T-helper 22 cell (primary cell): ENCODE results near the gene UGGT2.
"Not testable (repeated sequence)": the region's sequence is repeated elsewhere in the genome, so short reads cannot be mapped to it uniquely, and the experiment has no call there.

ENCODE experiments used
- DNase-seq: peaks from one replicate; pipeline ENCODE4 v3.0.0-alpha.2; 2020; ENCODE audit warnings: low read depth

UGGT2 gene

GRCh38 chr13:96046449-96047126 lies 6.6 kb downstream of the UGGT2 start:
- DNase-seq = not testable (repeated sequence)

GRCh38 chr13:96044238-96044637 lies 9.0 kb downstream of the UGGT2 start:
- DNase-seq = no peak

GRCh38 chr13:96041326-96042110 lies 11.7 kb downstream of the UGGT2 start:
- no peak for DNase-seq

- DNase-seq = no peak
Measured at GRCh38 chr13:96036515-96036914, 16.7 kb downstream of the UGGT2 start.

GRCh38 chr13:96034662-96035061 lies 18.5 kb downstream of the UGGT2 start:
- DNase-seq = no peak

GRCh38 chr13:96033220-96034015 lies 19.8 kb downstream of the UGGT2 start:
- no peak for DNase-seq

GRCh38 chr13:96032717-96033116 lies 20.5 kb downstream of the UGGT2 start:
- DNase-seq = no peak

- DNase-seq = no peak
Measured at GRCh38 chr13:96029002-96029401, 24.2 kb downstream of the UGGT2 start.

- DNase-seq = no peak
Measured at GRCh38 chr13:96027496-96027895, 25.7 kb downstream of the UGGT2 start.

- no peak for DNase-seq
Measured at GRCh38 chr13:96025283-96025682, 27.9 kb downstream of the UGGT2 start.

- DNase-seq = no peak
Measured at GRCh38 chr13:96020931-96021330, 32.3 kb downstream of the UGGT2 start.

- DNase-seq = no peak
Measured at GRCh38 chr13:96020155-96020575, 33.0 kb downstream of the UGGT2 start.

GRCh38 chr13:96018135-96018534 lies 35.1 kb downstream of the UGGT2 start:
- DNase-seq = no peak

- no peak for DNase-seq
Measured at GRCh38 chr13:96011291-96011872, 41.8 kb downstream of the UGGT2 start.

- no peak for DNase-seq
Measured at GRCh38 chr13:96003304-96003703, 49.9 kb downstream of the UGGT2 start.

GRCh38 chr13:96002322-96003131 lies 50.7 kb downstream of the UGGT2 start:
- DNase-seq = no peak

- no peak for DNase-seq
Measured at GRCh38 chr13:96000069-96000468, 53.1 kb downstream of the UGGT2 start.

- DNase-seq = no peak
Measured at GRCh38 chr13:95987841-95988240, 65.4 kb downstream of the UGGT2 start.

GRCh38 chr13:95982144-95982543 lies 71.1 kb downstream of the UGGT2 start:
- DNase-seq = no peak

- not testable (repeated sequence) for DNase-seq
Measured at GRCh38 chr13:95972651-95973050, 80.5 kb downstream of the UGGT2 start.

- no peak for DNase-seq
Measured at GRCh38 chr13:95970878-95971277, 82.3 kb downstream of the UGGT2 start.
